Measurements from ENCODE around the gene EFHC1.

Gene EFHC1

GRCh38 chr6:52560462-52560861 is 140.3 kb downstream of the EFHC1 start:
- DNase-seq, result no peak

GRCh38 chr6:52562911-52563310 is 142.8 kb downstream of the EFHC1 start:
- no peak for DNase-seq

- DNase-seq, result no peak
These were observed 144.7 kb downstream of the EFHC1 start for GRCh38 chr6:52564856-52565255.

- no peak for DNase-seq
These were observed 146.1 kb downstream of the EFHC1 start for GRCh38 chr6:52566201-52566600.

- DNase-seq, result peak in 2 of 3 donors; percentile 11 to 49
These were observed 146.7 kb downstream of the EFHC1 start for GRCh38 chr6:52566853-52567279.

- DNase-seq, result no peak
These were observed 148.2 kb downstream of the EFHC1 start for GRCh38 chr6:52568320-52568719.

- no peak for DNase-seq
These were observed 150.2 kb downstream of the EFHC1 start for GRCh38 chr6:52570291-52570700.

GRCh38 chr6:52571099-52571755 is 151.1 kb downstream of the EFHC1 start:
- no peak for DNase-seq

- DNase-seq, result no peak
These were observed 152.4 kb downstream of the EFHC1 start for GRCh38 chr6:52572536-52572935.

- DNase-seq, result no peak
These were observed 153.2 kb downstream of the EFHC1 start for GRCh38 chr6:52573295-52573694.
